Stimulated activated effector memory CD8-positive, alpha-beta T cell treated with anti-CD3 and anti-CD28 coated beads, Interleukin-12 subunit alpha, Interleukin-12 subunit beta, amount 100 ng/mL, for 72 hours (primary cell): ENCODE results near the gene SLC25A39.
"Not testable (repeated sequence)": the region's sequence is repeated elsewhere in the genome, so short reads cannot be mapped to it uniquely, and the experiment has no call there.

Experiments used
- ATAC-seq: fragments of 150-1000 bp; cut with Tn5 transposase; 2 replicates; pipeline ENCODE4 v1.10.0; 2021
- DNase-seq, 2 donors: peaks; one replicate each; pipeline ENCODE4 v3.0.0; 2021 to 2022; ENCODE audit warnings: low spot score in 2 of 2
- H3K27ac Mint-ChIP-seq: one replicate; pipeline ENCODE4 v1.8.0; 2022; ENCODE audit warnings: mild to moderate bottlenecking, mixed read lengths
- H3K36me3 Mint-ChIP-seq: one replicate; pipeline ENCODE4 v1.8.0; 2022; ENCODE audit warnings: mild to moderate bottlenecking, mixed read lengths
- H3K4me1 Mint-ChIP-seq: one replicate; pipeline ENCODE4 v1.8.0; 2022; ENCODE audit warnings: mixed read lengths
- H3K4me3 Mint-ChIP-seq: one replicate; pipeline ENCODE4 v1.8.0; 2022; ENCODE audit warnings: mild to moderate bottlenecking, mixed read lengths
- H3K9me3 Mint-ChIP-seq: one replicate; pipeline ENCODE4 v1.8.0; 2022; ENCODE audit warnings: mixed read lengths

Gene SLC25A39

DNA sequence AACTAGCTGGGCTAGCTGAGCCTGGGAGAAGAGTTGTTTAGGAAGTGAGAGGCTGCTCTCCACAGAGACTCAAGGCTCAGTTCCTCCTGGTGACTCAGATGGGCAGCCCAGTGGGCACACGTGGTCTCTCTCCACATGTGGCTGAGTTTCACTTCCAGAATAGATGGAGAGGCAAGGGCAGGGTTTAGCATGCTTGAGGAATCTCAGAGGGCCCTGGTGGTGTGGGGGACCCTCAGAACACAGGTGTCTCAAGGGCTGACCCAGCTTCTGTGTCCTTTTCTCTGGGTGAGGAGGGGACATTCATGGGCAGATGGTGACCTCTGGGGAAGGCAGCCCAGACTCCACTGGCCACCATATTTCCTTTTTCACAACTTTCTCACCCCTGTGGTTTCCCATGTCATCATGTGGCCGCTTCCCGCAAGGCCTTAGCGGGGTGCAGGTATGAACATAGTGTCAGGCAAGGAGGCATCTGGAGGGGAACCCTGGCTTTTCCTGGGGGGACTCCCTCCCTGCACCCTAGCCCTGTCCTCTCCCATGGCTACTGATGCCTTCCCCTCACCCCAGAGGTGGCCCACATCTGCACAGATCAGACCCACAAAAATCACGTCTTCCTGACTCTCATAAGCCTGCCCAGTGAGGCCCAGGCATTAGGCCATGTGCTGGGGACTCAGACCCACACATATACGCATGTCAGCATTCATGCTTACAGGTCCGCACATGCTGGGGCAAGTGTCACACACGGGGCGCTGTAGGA, 23.8 kb upstream of the SLC25A39 start:
- ATAC-seq (peak; percentile 42), DNase-seq (no peak)
- peaks cover 42% of the 10 kb centered on the region for H3K4me1 Mint-ChIP-seq
- no peak overlapping the region for H3K27ac Mint-ChIP-seq
- no peaks in the 10 kb centered on the region for H3K9me3 Mint-ChIP-seq
- no peak overlapping the region for H3K4me3 Mint-ChIP-seq
- peaks cover 6% of the 10 kb centered on the region for H3K36me3 Mint-ChIP-seq

DNA sequence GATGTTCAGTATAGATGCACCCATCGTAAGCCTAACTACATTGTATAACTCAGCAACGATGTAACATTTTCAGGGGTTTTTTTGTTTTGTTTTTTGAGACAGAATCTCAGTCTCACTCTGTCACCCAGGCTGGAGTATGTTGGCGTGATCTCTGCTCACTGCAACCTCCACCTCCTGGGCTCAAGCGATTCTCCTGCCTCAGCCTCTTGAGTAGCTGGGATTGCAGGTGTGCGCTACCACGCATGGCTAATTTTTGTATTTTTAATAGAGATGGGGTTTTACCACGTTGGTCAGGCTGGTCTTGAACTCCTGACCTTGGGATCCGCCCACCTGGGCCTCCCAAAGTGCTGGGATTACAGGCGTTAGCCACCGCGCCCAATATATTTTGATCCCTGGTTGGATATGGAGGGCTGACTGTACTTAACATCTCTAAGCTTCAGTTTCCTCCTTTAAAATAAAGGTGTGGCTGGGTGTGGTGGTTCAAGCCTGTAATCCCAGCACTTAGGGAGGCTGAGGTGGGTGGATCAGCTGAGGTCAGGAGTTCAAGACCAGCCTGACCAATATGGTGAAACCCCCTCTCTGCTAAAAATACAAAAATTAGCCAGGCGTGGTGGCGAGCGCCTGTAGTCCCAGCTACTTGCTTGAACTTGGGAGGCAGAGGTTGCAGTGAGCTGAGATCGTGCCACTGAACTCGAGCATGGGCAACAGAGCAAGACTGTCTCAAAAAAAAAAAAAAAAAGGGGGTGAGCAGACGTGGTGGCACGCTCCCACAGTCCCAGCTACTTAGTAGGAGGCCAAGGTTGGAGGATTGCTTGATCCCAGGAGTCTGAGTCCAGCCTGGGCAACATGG, 22.8 kb upstream of the SLC25A39 start:
- not testable (repeated sequence) for H3K36me3 Mint-ChIP-seq, ATAC-seq
- H3K4me1 Mint-ChIP-seq: peaks cover 37% of the 10 kb centered on the region

DNA sequence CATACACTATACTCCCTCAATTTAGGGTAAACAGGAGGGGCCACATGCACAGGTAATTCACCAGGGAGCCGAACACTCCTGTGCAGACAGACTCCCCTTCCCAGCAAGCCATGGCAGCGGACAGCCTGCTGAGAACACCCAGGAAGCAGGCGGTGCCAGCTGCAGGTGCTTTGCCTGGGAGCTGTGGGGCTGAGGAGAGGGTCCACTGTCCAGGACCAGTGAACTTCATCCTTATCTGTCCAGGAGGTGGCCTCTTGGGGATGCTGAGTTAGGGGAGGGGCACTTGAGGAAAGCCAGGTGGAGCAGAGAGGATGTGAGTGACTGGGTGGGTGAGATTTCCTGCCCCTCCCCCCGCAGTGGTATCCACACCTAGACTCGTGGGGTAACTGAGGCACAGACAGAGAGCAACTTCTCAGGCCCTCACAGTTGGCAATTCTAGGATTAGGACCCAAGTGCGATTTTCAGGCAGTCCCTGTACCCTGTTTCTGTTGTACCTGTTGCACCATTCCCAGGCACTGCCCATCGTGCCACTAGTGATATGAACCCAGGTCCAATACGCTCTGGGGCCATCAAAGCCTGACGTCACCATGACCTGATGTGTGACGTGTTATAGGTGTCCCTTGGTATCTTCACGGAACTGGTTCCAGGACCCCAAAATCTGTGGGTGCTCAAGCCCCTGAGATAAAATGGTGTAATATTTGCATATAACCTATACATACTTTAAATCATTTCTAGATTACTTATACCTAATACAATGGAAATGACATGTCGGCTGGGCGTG, 21.6 kb upstream of the SLC25A39 start:
- Mint-ChIP-seq H3K27ac (peak overlapping the region; percentile 89), H3K4me3 (peak overlapping the region; percentile 95), H3K9me3 (no peaks in the 10 kb centered on the region), H3K36me3 (peaks cover 6% of the 10 kb centered on the region), H3K4me1 (peaks cover 37% of the 10 kb centered on the region)
- DNase-seq (no peak), ATAC-seq (no peak)

More for the DNA sequence above, 22.8 kb upstream of the SLC25A39 start:
- DNase-seq, H3K9me3 Mint-ChIP-seq, H3K4me3 Mint-ChIP-seq, H3K27ac Mint-ChIP-seq: not testable (repeated sequence)

DNA sequence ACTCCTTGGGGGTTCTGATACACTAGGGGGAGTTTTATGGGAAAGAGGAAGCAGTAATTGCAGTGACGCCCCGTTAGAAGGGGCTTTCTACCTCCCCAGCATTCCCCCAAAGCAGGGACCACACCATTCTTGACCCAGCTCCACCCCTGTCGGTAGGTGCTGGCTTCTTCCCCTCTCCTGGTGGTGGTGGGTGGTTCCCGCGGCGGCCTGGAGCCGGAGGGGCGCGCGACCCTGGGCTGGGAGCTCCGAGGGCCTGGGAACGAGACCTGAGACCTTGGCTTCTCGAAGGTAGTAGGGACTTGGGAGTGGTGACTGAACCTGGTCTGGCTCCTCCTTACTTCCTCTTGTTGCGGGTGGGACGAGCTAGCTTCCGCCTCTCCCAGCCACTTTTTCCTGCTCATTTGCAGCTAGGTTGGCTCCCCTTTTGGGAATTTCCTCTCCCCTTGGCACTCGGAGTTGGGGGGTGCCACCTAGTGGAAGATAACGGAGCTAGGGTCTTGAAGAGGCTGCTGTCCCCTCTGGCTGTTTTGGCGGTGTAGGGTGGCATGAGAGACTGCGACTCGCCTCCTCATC, 20.9 kb upstream of the SLC25A39 start:
- Mint-ChIP-seq H3K9me3 (no peaks in the 10 kb centered on the region), H3K36me3 (peaks cover 6% of the 10 kb centered on the region), H3K4me3 (peak overlapping the region; percentile 95), H3K4me1 (peaks cover 37% of the 10 kb centered on the region), H3K27ac (peak overlapping the region; percentile 89)
- peak; percentile 33 for ATAC-seq
- DNase-seq: peak in 1 of 2 donors; percentile 71

DNA sequence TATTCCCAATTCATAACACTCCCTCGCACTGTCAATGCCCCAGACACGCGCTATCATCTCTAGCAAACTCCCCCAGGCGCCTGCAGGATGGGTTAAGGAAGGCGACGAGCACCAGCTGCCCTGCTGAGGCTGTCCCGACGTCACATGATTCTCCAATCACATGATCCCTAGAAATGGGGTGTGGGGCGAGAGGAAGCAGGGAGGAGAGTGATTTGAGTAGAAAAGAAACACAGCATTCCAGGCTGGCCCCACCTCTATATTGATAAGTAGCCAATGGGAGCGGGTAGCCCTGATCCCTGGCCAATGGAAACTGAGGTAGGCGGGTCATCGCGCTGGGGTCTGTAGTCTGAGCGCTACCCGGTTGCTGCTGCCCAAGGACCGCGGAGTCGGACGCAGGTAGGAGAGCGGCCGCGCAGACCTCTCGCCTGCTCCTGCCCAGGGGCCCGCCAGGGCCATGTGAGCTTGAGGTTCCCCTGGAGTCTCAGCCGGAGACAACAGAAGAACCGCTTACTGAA, 20.4 kb upstream of the SLC25A39 start, which contains the start of gene GRN:
GRN (plus strand) TSS at position 364 of the 515 bp plus-strand sequence. CDS start 3,863 bp downstream, outside the sequence.
- ATAC-seq (peak; percentile 97), DNase-seq (peak; percentile 71 to 90)
- peak within 1 kb of the TSS; percentile 95 for H3K4me3 Mint-ChIP-seq
- H3K4me1 Mint-ChIP-seq: peaks cover 37% of the 10 kb centered on the region
- H3K36me3 Mint-ChIP-seq: peaks cover 6% of the 10 kb centered on the region
- H3K27ac Mint-ChIP-seq: peak within 1 kb of the TSS; percentile 89
- H3K9me3 Mint-ChIP-seq: no peaks in the 10 kb centered on the region

DNA sequence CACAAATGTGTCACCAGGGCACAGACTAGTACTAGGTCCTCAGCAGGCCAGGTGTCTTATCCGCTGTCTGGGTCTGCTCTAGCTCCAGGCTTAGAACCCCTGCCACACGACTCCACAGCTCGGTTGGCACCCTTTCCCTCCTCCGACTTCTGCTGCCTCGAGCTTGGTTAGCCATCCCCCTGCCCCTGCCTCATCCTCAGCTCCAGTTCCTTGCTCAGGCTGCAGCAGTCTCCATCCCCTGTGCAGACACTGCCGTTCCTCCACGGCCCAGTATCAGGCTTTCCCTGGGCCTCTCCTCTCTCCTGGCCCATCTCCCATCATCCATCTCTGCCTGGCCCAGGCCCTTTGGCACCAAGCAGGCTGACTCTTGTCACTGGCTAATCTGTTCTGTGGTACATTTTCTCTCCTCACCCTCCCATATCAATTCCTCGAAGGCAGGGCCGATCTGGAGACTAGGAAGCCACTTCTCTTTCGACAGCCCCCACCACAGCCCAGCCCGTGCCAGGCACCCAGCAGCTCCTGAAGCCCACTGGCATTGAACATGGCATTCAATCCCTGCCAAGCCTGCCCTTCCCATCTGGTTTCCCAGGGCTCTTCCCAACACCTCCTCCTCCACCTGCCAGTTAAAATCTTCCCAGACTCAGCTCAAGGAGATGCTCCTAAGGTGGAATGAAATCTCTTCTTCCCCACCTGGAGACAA, 19.0 kb upstream of the SLC25A39 start:
- Mint-ChIP-seq H3K4me3 (peak overlapping the region; percentile 95), H3K27ac (no peak overlapping the region), H3K4me1 (peaks cover 36% of the 10 kb centered on the region), H3K36me3 (peaks cover 6% of the 10 kb centered on the region), H3K9me3 (no peaks in the 10 kb centered on the region)
- ATAC-seq: no peak
- DNase-seq: no peak

DNA sequence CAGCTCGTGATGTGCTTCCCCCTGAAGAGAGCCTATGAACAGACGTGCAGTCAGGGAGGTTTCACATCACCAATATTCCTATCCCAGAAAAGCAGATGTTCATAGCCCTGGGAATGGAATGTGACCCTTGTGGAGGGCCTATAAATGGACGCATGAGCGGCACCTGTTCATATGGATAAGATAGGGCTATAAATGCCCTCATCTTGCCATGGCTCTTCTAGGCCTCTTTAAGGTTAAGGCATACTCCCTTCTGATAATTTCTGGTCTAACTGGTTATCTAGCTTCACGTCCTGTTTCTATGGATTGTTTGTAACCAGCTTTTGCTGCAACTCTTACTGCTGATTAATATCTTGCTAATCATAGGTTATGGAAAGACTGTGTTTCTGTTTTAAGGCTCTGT, 15.9 kb upstream of the SLC25A39 start:
- H3K4me1 Mint-ChIP-seq: peaks cover 22% of the 10 kb centered on the region
- not testable (repeated sequence) for DNase-seq, H3K4me3 Mint-ChIP-seq, H3K9me3 Mint-ChIP-seq, ATAC-seq, H3K27ac Mint-ChIP-seq, H3K36me3 Mint-ChIP-seq

DNA sequence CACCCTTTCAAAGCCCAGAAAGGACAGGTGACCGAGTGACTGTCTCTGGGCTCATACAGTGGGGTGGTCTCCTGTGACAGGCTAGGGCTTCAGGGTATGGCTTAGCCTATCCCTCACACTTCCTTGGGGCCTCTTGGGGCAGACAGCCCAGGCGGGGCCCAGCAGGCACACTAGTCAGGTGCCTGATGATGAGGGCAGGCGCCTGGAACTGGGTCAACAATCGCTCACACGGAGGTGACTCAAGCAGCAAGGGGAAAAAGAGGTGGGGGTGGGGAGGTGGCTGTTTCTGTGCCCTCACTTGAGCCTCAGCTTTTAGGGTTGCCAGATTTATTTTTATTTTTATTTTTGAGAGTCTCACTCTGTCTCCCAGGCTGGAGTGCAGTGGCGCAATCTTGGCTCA, 14.1 kb upstream of the SLC25A39 start:
- no peak for DNase-seq
- ATAC-seq: peak; percentile 96
- H3K4me1 Mint-ChIP-seq: peaks cover 6% of the 10 kb centered on the region
- H3K36me3 Mint-ChIP-seq: no peaks in the 10 kb centered on the region
- no peaks in the 10 kb centered on the region for H3K9me3 Mint-ChIP-seq
- peak overlapping the region; percentile 38 for H3K4me3 Mint-ChIP-seq
- peak overlapping the region; percentile 74 for H3K27ac Mint-ChIP-seq

DNA sequence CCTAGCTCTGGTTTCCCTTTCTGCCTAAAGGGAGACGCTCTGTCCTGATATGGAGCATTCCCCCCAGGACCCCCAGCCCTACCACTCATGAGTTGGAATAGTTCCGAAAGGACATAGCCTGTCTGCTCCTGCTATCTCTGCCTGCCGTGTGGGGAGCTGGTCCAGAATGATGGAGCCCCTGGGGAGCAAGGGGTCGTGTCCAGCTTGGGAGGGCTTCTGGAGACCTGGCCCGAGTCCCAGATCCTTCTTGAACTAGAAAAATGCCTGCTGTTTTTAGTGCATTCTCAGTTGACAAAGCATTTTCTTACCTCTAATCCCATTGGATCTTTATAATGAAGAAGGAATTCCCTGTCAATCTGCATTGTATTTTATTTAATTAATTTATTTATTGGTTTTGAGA, 11.3 kb upstream of the SLC25A39 start:
- ATAC-seq (no peak), DNase-seq (no peak)
- no peak overlapping the region for H3K4me3 Mint-ChIP-seq
- no peaks in the 10 kb centered on the region for H3K9me3 Mint-ChIP-seq
- no peak overlapping the region for H3K27ac Mint-ChIP-seq
- H3K36me3 Mint-ChIP-seq: no peaks in the 10 kb centered on the region
- peaks cover 12% of the 10 kb centered on the region for H3K4me1 Mint-ChIP-seq

DNA sequence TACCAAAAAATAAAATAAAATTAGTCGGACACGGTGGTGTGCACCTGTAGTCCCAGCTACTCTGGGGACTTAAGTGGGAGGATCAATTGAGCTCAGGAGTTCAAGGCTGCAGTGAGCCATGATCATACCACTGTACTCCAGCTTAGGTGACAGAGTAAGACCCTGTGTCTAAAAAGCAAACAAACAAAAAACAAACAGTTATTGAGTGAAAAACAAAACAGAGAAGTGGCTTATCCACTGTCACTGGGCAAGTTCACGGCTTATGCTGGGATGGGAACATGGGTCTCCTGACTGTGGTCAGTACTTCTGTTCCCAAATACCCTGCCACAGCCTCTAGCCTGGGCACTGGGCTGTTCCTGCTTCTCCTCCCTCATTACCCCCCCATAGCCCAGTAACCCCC, 10.9 kb upstream of the SLC25A39 start:
- no peak overlapping the region for H3K4me3 Mint-ChIP-seq
- no peak overlapping the region for H3K27ac Mint-ChIP-seq
- no peaks in the 10 kb centered on the region for H3K36me3 Mint-ChIP-seq
- H3K4me1 Mint-ChIP-seq: peaks cover 13% of the 10 kb centered on the region
- ATAC-seq (no peak), DNase-seq (no peak)
- H3K9me3 Mint-ChIP-seq: no peaks in the 10 kb centered on the region

DNA sequence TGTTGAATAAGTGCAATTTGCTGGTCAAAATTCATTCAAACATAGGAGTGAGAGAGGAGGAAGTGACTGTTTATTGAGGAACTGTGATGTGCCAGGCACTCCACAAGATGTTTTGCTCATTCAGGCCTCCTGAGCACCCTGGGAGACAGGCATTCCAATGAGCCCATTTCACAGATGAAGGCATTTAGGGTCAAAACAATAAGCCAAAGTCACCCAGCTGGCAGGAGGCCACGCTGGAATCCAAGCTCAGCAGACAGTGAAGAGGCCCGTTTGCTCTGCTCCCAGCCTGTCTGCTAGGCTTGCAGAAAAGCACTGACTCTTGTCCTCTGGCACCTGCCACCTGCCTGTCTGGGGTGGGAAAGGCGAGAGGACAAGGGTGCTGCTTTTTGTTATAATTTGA, 10.1 kb upstream of the SLC25A39 start:
- Mint-ChIP-seq H3K4me3 (no peak overlapping the region), H3K36me3 (no peaks in the 10 kb centered on the region), H3K27ac (peak overlapping the region; percentile 45), H3K9me3 (no peaks in the 10 kb centered on the region), H3K4me1 (peaks cover 13% of the 10 kb centered on the region)
- no peak for DNase-seq
- ATAC-seq: no peak

DNA sequence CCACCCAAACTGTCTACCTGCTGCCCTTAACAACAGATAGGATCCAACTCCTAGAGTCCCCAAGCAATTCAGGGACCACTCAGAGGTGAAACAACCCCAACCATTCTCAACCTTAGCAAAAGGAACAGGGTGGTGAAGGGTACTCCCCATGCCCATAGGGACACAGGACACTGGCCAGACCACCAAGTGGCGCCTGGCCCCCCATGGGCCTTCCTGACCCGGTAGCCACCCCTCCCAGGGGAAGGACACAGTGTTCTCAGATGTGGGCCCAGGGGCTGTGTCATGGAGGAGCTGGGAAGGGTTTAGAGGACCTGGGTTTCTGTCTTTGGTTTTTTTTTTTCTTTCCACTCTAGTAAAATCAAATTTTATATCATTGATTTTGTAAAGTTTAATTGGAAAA, 9.7 kb upstream of the SLC25A39 start:
- Mint-ChIP-seq H3K9me3 (no peaks in the 10 kb centered on the region), H3K4me1 (peaks cover 13% of the 10 kb centered on the region), H3K27ac (peak overlapping the region; percentile 45), H3K36me3 (no peaks in the 10 kb centered on the region), H3K4me3 (no peak overlapping the region)
- ATAC-seq: no peak
- no peak for DNase-seq

DNA sequence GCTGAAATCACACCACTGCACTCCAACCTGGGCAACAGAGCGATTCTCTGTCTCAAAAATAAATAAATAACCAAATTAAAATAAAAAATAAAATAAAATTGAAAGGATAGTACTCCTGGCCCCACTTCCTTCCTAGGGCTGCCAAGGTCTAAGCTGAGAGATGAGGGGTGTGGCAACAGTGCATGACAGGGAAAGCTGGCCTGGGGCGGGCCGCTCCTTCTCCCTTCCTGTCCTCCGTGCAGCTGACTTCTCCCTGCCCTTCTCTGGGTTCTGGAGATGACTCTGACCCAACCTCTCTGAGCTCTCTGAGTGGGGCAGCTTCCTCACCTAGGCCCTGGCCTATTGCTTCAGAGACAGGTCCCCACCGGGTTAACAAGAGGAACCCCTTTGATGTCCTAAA, 8.7 kb upstream of the SLC25A39 start:
- ATAC-seq (no peak), DNase-seq (no peak)
- no peak overlapping the region for H3K27ac Mint-ChIP-seq
- H3K4me3 Mint-ChIP-seq: no peak overlapping the region
- no peaks in the 10 kb centered on the region for H3K36me3 Mint-ChIP-seq
- H3K4me1 Mint-ChIP-seq: peaks cover 8% of the 10 kb centered on the region
- H3K9me3 Mint-ChIP-seq: no peaks in the 10 kb centered on the region

DNA sequence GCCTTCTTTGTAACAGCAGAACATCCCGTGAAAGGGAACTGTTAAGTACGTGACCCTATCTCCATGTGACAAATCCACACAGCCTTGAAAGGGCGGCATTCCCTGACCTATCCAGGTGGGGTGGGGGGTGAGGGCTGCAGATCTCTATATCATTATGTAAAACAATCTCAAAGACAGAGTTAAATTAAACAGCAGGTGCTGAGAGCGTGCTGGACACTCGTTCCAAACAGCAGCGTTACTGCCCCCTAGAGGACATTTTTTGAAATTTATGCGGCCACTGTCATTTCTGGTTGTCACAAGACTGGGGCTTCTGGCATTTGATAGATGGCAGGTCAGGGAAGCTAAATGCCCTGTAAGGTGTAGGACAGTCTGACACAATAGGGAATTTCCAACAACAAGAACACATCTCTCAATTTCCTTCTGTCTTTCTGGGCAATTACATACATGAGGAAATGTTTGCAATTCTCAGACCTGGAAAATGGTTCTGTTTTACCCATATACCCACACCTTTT, 6.7 kb upstream of the SLC25A39 start:
- H3K27ac Mint-ChIP-seq: no peak overlapping the region

More for the DNA sequence above, 6.7 kb upstream of the SLC25A39 start:
- Mint-ChIP-seq H3K36me3 (no peaks in the 10 kb centered on the region), H3K9me3 (no peaks in the 10 kb centered on the region), H3K4me1 (peaks cover 12% of the 10 kb centered on the region), H3K4me3 (no peak overlapping the region)
- DNase-seq (peak; percentile 64 to 85), ATAC-seq (peak; percentile 57)
